ENCODE measurements around the gene RAB30.

RAB30 gene

GRCh38 chr11:83044958-83045712, 26.6 kb downstream of the RAB30 start:
- H3K27me3 ChIP-seq (ENCODE audit: insufficient read depth, poor library complexity, severe bottlenecking), result no peaks in the 10 kb centered on the region
- no peak for TF ChIP-seq CTCF (IDR thresholded peaks at IDR 0.05; ENCODE audit: insufficient read depth, low read length)
- TF ChIP-seq SPI1 (IDR thresholded peaks at IDR 0.05; ENCODE audit: borderline replicate concordance, low read depth), result no peak
- TF ChIP-seq GABPA (IDR thresholded peaks at IDR 0.05; ENCODE audit: low read depth), result no peak
- H3K27ac ChIP-seq (replicated peaks), result no peak overlapping the region
- H3K4me3 ChIP-seq (replicated peaks; ENCODE audit: insufficient read depth, low read length), result no peak overlapping the region
- no peak for DNase-seq (ENCODE audit: low read depth in 1 of 2, low spot score in 1 of 2)

GRCh38 chr11:83042964-83043711, 28.6 kb downstream of the RAB30 start:
- DNase-seq (ENCODE audit: low read depth in 1 of 2, low spot score in 1 of 2), result no peak
- no peak overlapping the region for H3K4me3 ChIP-seq (replicated peaks; ENCODE audit: insufficient read depth, low read length)
- TF ChIP-seq GABPA (IDR thresholded peaks at IDR 0.05; ENCODE audit: low read depth), result no peak
- TF ChIP-seq POLR2AphosphoS5 (IDR thresholded peaks at IDR 0.05; ENCODE audit: low read depth), result no peak
- TF ChIP-seq CTCF (IDR thresholded peaks at IDR 0.05; ENCODE audit: insufficient read depth, low read length), result no peak
- TF ChIP-seq REST (IDR thresholded peaks at IDR 0.05; ENCODE audit: insufficient replicate concordance, low read depth), result no peak
- TF ChIP-seq SPI1 (IDR thresholded peaks at IDR 0.05; ENCODE audit: borderline replicate concordance, low read depth), result no peak
- H3K27ac ChIP-seq (replicated peaks), result no peak overlapping the region
- no peaks in the 10 kb centered on the region for H3K27me3 ChIP-seq (ENCODE audit: insufficient read depth, poor library complexity, severe bottlenecking)

GRCh38 chr11:83041126-83041525, 30.6 kb downstream of the RAB30 start:
- H3K27ac ChIP-seq (replicated peaks), result no peak overlapping the region
- TF ChIP-seq REST (IDR thresholded peaks at IDR 0.05; ENCODE audit: insufficient replicate concordance, low read depth), result no peak
- no peak for TF ChIP-seq POLR2AphosphoS5 (IDR thresholded peaks at IDR 0.05; ENCODE audit: low read depth)
- TF ChIP-seq SPI1 (IDR thresholded peaks at IDR 0.05; ENCODE audit: borderline replicate concordance, low read depth), result no peak
- TF ChIP-seq CTCF (IDR thresholded peaks at IDR 0.05; ENCODE audit: insufficient read depth, low read length), result no peak
- TF ChIP-seq GABPA (IDR thresholded peaks at IDR 0.05; ENCODE audit: low read depth), result no peak
- H3K4me3 ChIP-seq (replicated peaks; ENCODE audit: insufficient read depth, low read length), result no peak overlapping the region
- DNase-seq (ENCODE audit: low read depth in 1 of 2, low spot score in 1 of 2), result no peak
- no peaks in the 10 kb centered on the region for H3K27me3 ChIP-seq (ENCODE audit: insufficient read depth, poor library complexity, severe bottlenecking)
